Stimulated activated CD4-positive, alpha-beta T cell treated with anti-CD3 and anti-CD28 coated beads, Interleukin-1b, Interleukin-23, amount 100 ng/mL, for 4 hours (primary cell): Measurements from ENCODE around the gene NYNRIN.

Experiments used
- DNase-seq, 2 donors: peaks; one replicate each; pipeline ENCODE4 v3.0.0-alpha.2; 2020; ENCODE audit warnings: low read depth in 2 of 2

Gene NYNRIN

DNA sequence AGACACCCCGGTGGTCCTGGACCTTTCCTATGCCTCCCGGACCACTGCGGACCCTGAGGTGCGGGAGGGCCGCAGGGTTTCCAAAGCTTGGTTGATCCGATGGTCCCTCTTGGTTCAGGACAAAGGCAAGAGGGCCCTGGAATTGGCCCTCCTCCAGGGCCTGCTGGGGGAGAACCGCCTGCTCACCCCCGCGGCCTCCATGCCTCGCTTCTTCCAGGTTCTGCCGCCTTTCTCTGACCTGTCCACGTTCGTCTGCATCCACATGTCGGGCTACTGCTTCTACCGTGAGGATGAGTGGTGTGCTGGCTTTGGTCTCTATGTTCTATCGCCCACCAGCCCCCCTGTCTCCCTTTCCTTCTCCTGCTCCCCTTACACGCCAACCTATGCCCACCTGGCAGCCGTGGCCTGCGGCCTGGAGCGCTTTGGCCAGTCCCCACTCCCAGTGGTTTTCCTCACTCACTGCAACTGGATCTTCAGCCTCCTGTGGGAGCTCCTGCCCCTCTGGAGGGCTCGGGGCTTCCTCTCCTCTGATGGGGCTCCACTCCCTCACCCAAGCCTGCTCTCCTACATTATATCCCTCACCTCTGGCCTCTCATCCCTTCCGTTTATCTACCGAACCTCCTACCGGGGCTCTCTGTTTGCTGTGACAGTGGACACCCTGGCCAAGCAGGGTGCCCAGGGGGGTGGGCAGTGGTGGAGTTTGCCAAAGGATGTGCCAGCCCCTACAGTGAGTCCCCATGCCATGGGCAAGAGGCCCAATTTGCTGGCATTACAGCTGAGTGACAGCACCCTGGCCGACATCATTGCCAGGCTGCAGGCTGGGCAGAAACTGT lies 16.8 kb downstream of the NYNRIN start:
- no peak for DNase-seq

DNA sequence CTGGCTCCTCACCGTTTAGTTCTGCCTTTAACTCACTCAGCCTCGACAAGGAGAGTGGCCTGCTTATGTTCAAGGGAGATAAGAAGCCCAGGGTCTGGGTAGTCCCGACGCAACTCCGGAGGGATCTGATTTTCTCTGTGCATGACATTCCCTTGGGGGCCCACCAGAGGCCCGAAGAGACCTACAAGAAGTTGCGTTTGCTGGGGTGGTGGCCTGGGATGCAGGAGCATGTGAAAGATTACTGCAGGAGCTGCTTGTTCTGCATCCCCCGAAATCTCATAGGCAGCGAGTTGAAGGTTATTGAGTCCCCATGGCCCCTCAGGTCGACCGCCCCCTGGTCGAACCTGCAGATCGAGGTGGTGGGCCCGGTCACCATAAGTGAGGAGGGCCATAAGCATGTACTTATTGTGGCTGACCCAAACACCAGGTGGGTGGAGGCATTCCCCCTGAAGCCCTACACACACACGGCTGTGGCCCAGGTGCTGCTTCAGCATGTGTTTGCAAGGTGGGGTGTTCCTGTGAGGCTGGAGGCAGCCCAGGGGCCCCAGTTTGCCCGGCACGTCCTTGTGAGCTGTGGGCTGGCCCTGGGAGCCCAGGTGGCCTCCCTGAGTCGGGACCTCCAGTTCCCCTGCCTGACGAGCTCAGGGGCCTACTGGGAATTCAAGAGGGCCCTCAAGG lies 17.6 kb downstream of the NYNRIN start:
- DNase-seq: no peak

DNA sequence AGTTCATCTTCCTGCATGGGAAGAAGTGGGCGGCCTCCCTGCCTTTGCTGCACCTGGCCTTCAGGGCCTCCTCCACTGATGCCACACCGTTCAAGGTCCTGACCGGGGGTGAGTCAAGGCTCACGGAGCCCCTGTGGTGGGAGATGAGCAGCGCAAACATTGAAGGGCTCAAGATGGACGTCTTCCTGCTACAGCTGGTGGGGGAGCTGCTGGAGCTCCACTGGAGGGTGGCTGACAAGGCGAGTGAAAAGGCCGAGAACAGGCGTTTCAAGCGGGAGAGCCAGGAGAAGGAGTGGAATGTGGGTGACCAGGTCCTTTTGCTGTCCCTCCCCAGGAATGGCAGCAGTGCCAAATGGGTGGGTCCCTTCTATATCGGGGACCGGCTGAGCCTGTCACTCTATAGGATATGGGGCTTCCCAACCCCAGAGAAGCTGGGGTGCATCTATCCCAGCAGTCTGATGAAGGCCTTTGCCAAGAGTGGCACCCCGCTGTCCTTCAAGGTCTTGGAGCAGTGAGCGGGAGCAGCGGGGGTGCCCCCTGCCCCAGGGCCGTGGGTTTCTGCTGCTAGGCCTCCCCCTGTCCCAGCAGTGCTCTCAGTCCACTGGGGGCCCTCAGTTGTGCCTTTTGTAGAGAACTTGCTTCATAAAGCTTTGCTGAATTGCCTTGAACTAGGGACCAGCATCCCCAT lies 18.3 kb downstream of the NYNRIN start:
- no peak for DNase-seq

DNA sequence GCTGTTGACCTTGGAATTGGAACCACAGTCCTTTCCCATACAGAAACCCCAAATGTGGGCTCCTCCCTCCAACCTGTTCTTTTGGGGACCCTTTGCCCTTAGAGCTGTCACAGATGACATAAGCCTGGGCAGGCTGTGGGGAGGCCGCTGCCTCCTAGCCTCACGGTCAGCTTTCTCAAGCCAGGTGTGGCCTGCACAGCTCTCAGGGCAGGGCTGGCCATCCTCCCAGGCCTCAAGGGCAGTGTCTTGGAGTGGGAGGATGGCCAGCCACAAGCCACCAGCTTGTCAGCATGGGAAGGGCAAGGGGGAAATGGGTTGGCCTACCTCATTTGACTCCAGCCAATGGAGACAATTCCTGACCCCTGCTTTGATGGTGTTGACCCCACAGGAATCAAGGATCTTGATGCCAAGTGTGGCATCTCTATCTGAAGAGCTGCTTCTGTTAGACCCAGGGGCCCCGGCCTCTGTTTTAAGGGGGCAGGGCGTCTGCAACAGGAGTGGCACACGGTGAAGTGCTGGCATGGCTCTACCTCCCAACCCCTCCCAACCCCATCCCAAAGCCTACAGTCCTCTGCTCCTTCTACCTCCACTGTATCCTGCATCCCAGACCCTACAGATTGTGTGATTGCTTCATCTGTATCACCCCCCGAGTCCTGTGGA lies 19.2 kb downstream of the NYNRIN start:
- DNase-seq: no peak

DNA sequence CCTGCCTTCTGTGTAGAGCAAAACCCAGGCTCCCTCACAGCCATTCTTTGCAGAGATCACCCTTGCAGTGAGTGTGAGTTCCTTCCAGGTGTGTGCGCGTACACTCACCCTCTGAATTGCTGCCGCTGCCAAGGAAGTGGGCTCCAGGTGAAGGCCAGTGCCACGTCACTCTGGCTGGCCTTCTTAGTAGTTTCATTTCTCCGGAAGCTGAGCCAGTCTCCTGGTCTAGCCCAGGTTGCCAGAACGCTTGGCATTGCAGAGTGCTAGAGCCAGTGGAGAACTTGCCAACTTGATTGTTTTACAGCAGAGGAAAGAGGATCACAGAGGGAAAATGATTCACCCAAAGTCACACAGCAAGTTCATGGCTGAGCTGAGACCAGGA lies 19.7 kb downstream of the NYNRIN start:
- no peak for DNase-seq

DNA sequence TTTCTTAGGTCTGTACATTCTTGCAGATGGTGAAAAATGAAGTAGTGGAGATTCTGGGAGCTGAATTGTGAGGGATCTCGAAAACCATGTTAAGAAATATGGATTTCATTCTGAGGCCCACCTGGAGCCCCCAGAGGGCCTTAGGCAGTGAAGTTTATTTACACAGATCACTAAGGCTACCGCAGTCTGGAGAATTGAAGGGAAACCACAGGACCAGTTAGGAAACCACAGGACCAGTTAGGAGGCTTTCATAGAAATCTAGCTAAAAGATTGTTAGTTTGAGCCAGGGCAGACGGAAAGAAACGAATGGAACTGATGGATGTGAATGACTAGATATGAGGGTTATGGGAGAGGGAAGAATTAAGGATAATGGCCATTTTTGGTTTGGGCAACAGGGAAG lies 23.5 kb downstream of the NYNRIN start:
- no peak for DNase-seq

DNA sequence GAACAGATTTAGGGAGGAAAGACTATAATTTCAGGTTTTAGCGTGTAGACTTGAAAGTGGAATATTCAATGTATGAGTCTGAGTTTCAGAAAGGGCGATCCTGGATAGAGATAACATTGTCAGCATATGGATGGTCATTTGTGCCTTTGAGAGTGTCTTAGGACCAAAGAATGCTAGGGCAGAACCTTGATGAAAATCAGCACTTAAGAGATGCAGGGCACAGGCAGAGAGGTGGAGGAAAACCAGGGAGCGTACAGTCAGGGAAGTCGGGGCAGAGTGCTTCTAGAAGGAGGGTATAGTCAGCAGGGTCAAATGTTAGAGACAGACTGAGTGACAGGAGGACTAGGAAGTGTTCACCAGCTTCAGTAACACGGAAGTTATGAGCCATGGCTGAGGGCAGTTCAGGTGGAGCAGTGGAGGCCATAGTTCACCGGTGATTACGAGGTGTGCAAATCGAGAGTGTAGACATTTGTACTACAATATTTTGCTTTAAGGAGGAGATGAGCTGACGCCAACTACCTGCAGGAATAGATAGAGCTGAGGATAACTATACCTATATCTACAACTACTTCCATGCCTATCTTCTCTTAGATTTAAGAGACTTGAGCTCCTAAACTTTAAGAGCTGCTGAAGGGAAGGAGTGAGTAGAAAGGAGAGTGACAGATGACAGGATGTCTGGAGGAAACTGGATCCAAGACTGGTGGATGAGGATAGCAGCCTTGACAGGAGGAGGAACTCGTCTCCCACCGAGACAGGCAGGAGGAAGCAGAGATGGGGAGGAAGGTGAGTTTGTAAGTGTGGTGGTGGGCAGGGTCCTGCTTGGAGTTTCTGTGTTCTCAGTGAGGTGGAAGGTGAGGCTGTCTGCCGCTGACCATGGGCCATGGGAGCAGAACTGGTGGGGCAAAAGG lies 24.1 kb downstream of the NYNRIN start:
- DNase-seq: no peak

DNA sequence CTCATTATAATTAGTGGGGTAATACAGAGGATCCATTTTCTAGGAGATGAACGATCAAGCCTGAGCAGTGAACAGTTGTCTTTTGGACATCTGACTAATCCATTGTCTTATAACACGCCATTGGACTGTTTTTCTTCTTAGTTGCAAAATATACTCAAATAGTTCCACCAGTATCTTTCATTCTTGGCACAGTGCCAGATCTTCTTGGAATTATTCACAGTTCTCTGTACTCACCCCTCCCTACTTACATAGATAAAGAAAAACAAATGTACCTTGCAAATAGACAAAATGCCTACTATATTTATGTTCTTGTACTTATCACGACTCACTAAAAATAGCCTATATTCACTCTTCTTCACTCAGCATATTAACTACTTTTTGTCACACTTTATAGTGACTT lies 26.9 kb downstream of the NYNRIN start:
- no peak for DNase-seq

DNA sequence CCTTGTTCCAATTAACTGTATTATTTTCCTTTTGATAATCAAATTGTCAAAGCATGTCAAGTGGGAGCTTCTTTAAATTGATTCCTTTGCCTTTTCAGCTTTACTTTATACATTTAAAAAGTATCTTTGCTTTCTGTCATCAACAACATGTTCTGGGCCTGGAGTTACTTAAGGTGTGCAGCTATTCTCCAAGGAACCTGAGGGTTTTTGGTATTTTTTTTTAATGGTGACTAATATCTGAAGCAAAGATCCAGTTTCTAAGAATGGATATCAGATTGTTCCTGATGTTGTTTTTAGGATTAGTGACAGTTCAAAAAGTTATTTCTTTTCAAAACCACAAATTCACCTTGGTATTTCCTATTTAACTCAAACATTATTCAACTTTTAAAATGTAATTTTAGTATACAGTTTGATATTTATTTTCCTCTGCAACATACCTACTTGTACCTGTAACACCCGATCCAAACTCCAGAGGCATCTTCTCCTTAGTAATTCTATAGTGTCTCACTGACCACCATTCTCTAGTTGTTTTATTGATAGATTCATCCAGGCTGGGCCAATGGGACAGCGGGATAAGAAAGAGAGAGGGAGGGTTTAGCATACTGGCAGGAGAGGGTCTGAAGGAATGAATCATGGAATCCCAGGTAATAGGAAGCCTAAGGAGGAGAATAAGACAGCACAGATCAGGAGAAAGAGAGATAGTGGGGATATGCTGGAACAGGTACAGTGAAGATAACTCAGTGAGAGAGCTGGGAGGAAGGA lies 27.5 kb downstream of the NYNRIN start:
- DNase-seq: no peak

DNA sequence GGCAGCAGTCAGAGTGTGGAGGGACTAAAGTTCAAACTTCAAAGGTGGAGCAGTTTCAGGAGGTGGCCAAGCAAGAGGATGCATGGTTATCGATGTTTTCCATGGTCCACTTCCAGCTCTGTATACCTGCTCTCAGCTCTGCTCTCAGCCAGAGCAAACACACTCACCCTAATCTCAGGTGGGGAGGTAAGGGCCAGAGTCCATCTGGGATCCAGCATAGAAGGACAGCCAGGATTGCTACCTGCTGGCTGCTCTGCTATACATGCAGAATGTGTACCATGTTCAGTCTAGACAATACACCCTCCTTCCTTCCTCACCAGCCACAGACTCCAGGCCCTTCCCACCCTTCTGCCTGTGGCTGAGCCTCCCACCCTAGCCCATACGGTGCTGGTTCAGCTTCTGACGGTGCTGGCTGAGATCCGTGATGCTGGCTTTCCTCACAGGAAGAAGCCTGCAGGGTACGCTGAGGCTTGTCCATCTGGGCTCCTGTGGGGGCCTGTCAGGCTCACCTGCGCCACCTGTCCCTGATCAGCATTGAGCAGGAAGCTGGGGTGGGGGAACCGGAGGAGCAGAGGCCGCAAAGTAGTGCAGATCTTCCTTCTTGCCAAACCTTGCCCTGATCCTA lies 28.2 kb downstream of the NYNRIN start:
- no peak for DNase-seq

DNA sequence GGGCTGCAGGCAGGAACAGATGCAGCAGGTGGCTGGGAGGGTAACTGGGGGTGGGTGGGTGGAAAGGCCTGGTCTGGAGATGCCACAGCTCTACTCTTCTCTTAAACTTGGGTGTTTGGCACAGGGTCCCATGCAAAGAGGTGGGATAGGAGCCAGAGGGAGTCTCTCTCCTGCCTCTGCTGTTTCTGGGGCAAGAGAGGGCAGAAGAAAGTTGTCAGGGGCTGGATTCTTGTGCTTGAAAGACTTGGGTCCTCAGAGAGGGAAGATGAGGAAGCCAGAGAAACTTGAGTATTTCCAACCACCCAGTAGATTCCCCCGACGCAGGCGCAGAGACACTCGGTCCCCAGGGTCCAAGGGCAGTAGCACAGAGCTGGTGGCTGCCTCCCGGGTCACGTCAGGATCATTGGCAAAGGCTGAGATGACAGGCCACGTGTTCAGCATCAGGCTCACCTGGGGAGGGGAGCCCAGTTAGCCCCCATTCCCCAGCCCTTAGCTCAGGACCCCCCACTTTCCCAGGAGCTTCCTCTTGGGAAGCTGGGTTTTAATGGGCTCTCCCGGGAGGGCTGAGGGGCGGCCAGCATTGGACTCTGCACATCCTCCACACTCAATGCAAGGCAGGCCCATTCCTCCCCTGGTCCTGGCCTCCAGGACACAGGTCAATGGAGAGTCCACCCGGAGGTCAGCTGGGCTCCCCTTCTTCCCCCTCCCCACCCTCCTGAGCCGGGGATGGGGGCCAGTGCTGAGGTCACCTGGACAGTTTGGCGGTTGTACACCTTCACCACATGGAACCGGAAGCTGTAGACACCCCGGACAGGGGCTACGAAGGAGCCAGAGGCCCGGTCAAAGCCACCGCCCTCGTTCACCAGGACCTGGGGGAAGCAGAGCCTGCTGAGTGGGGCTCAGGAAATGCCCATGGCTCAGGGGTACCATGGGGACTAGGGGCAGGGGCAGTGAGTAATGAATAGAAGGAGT lies 29.0 kb downstream of the NYNRIN start:
- DNase-seq: no peak

DNA sequence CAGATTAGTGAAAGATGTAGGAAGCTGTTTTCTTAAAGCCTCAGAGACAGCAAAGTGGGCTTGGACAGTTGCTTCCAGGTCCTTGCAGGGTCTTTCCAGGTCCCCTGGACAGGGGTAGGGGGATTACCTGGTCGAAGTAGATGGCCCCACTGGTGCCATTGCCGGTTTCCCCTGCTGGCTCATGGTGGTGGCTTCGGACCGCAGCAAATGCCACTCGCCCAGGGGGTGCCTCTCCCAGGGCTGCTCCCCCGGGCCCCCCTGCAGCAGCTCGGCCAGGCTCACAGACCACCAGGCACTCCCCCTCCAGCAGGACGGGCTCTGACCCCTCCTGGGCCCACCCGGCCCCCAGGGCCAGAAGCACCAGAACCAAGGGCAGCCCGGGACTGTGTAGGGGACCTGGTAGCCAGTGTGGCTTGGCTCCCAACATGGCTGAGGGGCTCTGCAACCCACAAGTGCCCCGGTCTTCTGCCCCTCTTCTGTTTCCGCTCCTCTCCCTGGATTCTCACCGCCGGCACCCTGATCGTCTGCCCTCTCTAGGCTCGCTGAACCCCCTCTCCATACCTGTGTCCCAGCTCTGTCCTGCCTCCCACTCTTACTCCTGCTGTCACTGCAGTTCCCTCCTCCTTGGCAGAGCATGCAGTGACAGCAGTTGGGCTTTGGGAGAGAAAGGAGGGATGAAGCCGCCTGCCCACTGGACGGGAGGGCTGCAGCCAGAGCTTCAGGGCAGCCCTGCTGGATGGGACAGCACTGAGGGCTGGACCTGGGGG lies 30.0 kb downstream of the NYNRIN start:
- no peak for DNase-seq

DNA sequence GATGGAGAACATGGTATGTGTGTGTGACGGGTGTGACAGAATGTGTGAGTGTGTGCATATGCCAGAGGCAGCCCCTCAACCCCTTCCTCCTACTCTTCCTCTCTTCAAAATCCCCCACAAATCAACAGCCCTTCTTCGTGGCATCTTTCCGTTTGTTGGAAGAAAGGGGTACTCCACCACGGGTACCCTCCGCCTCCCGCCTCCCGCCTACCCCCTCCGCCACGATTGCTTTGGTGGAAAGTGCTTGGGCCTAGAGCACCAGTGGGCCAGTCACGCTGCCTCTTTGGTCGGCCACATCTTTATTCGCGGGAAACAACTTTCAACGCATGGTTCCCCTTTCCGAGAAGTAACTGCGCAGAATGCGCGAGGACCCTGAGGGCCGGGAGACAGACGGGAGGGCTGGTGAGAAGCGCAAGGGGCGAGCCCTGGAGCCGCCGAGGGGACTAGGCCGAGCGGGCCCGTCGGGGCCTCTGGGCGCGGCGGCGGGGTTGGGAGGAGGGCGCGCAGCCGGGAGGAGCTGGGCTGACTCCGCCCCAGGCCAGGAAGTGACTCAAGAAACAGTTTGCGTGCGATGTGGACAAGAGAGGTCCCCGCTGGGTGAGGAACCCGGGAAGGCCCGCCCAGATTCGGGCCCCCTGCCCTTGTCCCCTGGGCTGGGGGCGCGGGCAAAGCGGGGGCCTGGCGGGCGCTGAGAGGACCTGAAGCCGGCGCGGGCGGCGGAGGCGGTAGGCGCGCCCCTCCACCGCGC lies 30.8 kb downstream of the NYNRIN start, which contains the start of the genes CBLN3 and KHNYN:
TSS of gene CBLN3 (minus strand) at position 274 of the 748 bp plus-strand sequence. CDS start 614 bp downstream, outside the sequence.
TSS of gene KHNYN (plus strand) at position 560 of the 748 bp plus-strand sequence. CDS start 777 bp downstream, outside the sequence.
- peak; percentile 76 to 81 for DNase-seq

DNA sequence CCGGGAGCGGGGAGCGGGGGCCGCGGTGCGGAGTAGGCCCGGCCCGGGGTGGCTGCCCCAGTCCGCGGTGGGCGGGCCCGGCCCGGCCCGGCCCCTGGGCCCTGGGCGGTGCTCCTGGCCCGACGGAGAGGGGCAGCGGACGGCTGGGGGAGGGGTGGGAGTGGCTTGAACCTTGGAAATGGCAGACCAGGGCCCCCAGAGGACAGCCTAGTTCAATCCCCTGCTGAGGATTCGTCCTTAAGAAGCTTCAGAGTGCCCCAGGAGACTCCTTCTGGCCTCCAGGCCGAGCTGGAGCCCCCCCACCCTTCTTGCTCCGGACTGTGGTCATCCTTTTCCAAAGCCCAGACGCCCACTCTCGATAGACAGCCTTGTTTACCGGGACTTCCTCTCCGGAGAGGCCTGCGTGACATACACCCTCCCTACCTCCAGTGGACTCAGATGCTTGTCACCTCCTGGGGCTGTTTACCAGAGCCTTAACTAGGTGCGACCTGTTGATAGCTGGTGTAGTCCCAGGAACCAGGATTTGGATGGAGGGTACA lies 31.4 kb downstream of the NYNRIN start:
- DNase-seq: peak in 1 of 2 donors; percentile 60

DNA sequence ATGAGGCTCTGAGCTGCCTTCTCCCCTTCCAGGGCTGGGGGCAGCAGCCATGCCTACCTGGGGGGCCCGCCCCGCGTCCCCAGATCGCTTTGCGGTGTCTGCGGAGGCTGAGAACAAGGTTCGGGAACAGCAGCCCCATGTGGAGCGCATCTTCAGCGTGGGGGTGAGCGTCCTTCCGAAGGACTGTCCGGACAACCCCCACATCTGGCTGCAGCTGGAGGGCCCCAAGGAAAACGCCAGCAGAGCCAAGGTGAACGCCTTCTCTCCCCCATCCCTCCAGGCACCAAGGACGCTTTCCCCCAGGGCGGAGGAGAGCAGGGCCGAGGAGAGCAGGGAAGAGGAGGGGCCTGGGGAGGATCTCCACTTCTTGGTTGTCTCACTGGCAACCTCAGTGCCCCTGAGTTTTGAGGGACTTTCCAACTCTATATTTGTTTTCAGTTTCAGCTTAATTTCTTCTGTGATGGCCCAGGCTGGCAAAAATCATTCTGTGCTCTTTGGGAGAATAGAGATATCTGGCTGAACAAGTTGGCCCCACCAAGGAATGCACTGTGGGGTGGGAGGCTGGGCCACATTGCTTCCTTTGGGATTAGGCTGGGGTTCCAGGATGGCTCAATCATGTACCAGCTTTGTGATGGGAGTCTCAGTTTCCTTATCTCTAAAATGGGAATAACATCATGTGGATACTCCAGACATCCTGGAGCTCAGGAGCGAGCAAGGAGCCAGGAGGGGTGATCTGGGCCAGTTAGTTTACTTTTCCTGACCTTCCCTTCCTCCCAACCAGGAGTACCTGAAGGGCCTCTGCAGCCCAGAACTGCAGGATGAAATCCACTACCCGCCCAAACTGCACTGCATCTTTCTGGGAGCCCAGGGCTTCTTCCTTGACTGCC lies 32.1 kb downstream of the NYNRIN start:
- peak in 1 of 2 donors; percentile 62 for DNase-seq
